GM18499 (cell line): ENCODE measurements around the gene PLA2R1.
"Not testable (repeated sequence)": the region's sequence is repeated elsewhere in the genome, so short reads cannot be mapped to it uniquely, and the experiment has no call there.

ENCODE experiments used
- ATAC-seq: cut with Tn5 transposase; IDR thresholded peaks from one replicate; pipeline ENCODE4 v1.9.1; 2021; ENCODE audit warnings: moderate number of reproducible peaks; ENCODE audit not compliant: insufficient read depth, unreplicated experiment

Gene PLA2R1

GRCh38 chr2:160064916-160065315, 2.5 kb upstream of the PLA2R1 start:
- no peak for ATAC-seq

- ATAC-seq, result no peak
Measured at GRCh38 chr2:160063879-160064612, 1.6 kb upstream of the PLA2R1 start.

- ATAC-seq, result no peak
Measured at GRCh38 chr2:160063271-160063670, 856 bp upstream of the PLA2R1 start.

- no peak for ATAC-seq
Measured at GRCh38 chr2:160061944-160062291, 497 bp downstream of the PLA2R1 start.

- no peak for ATAC-seq
Measured at GRCh38 chr2:160061533-160061932, 882 bp downstream of the PLA2R1 start.

- no peak for ATAC-seq
Measured at GRCh38 chr2:160060297-160060696, 2.1 kb downstream of the PLA2R1 start.

- ATAC-seq, result no peak
Measured at GRCh38 chr2:160057356-160057755, 5.1 kb downstream of the PLA2R1 start.

GRCh38 chr2:160055726-160056108, 6.7 kb downstream of the PLA2R1 start:
- no peak for ATAC-seq

GRCh38 chr2:160054984-160055725, 7.3 kb downstream of the PLA2R1 start:
- no peak for ATAC-seq

- no peak for ATAC-seq
Measured at GRCh38 chr2:160053946-160054345, 8.5 kb downstream of the PLA2R1 start.

- ATAC-seq, result no peak
Measured at GRCh38 chr2:160052531-160052930, 9.9 kb downstream of the PLA2R1 start.

- no peak for ATAC-seq
Measured at GRCh38 chr2:160051371-160051800, 11.0 kb downstream of the PLA2R1 start.

- no peak for ATAC-seq
Measured at GRCh38 chr2:160050147-160050546, 12.3 kb downstream of the PLA2R1 start.

GRCh38 chr2:160045703-160046210, 16.7 kb downstream of the PLA2R1 start:
- ATAC-seq, result no peak

GRCh38 chr2:160044728-160045127, 17.7 kb downstream of the PLA2R1 start:
- ATAC-seq, result no peak

GRCh38 chr2:160043265-160043664, 19.1 kb downstream of the PLA2R1 start:
- no peak for ATAC-seq

- ATAC-seq, result no peak
Measured at GRCh38 chr2:160042054-160042453, 20.4 kb downstream of the PLA2R1 start.

- no peak for ATAC-seq
Measured at GRCh38 chr2:160041091-160041490, 21.3 kb downstream of the PLA2R1 start.

- ATAC-seq, result no peak
Measured at GRCh38 chr2:160039166-160039903, 23.1 kb downstream of the PLA2R1 start.

- ATAC-seq, result not testable (repeated sequence)
Measured at GRCh38 chr2:160038662-160039061, 23.8 kb downstream of the PLA2R1 start.

- no peak for ATAC-seq
Measured at GRCh38 chr2:160036736-160037135, 25.7 kb downstream of the PLA2R1 start.
